ENCODE measurements around the gene HHIPL2. TPM values are rescaled to one million over a fixed set of nuclear protein-coding genes. Genes with fewer than 3 reads are reported as not detected.
A peak's percentile ranks its signal among the peaks of the same experiment; 100 is the strongest.
"Not testable (repeated sequence)": the region's sequence is repeated elsewhere in the genome, so short reads cannot be mapped to it uniquely, and the experiment has no call there.

HHIPL2 gene
- polyA plus RNA-seq, 1 experiment: 0.30 TPM

DNA sequence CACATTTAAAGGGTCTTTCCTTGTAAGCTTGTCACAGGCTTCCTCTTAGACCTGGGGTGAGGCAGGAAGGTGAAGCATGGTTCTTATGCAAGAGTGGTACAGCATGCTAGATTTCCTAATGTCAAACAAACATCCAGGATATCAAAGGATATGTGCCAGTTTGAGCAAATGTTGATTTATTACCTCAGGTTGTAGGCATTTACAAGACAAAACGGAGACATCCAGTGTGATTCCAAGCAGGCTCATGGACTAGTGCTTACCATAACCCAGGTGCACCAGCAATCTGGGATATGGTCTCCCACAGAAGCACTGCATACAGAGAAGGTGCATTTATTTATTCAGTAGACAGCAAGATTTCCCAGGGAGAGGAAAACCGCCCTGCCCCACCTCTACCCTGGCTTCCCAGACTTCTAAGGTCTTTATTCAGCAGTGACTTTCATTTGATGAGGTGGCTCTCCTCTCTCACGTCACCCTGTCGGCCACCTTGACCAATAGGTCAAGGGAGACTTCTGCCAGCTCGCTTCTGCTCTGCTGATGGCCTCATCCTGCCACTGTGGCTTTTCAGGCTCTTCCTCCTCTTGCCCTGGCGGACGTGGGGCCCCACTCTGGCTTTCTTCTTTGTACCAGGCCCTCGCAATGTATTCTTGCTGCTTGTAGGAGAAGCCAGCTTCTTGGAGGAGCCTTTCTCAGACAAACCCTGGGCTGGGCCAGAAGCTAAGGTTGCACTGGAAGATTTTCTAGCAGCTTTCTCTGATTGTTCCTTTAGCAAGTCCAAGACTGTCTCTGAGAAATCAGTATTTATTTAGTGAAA lies 25.6 kb downstream of the HHIPL2 start:
- H3K27me3 ChIP-seq (ENCODE audit: control insufficient read depth, insufficient read depth, low read length): peaks cover 5% of the 10 kb centered on the region
- H3K9me3 ChIP-seq (ENCODE audit: control insufficient read depth, insufficient read depth, low read length): no peaks in the 10 kb centered on the region
- H3K4me3 ChIP-seq (ENCODE audit: low read depth, low read length): no peak overlapping the region
- no peak for DNase-seq (ENCODE audit: low read depth, low spot score)
- CTCF ChIA-PET: no interaction called here
- POLR2A ChIA-PET: no interaction called here
- TF ChIP-seq, protein P1, sequence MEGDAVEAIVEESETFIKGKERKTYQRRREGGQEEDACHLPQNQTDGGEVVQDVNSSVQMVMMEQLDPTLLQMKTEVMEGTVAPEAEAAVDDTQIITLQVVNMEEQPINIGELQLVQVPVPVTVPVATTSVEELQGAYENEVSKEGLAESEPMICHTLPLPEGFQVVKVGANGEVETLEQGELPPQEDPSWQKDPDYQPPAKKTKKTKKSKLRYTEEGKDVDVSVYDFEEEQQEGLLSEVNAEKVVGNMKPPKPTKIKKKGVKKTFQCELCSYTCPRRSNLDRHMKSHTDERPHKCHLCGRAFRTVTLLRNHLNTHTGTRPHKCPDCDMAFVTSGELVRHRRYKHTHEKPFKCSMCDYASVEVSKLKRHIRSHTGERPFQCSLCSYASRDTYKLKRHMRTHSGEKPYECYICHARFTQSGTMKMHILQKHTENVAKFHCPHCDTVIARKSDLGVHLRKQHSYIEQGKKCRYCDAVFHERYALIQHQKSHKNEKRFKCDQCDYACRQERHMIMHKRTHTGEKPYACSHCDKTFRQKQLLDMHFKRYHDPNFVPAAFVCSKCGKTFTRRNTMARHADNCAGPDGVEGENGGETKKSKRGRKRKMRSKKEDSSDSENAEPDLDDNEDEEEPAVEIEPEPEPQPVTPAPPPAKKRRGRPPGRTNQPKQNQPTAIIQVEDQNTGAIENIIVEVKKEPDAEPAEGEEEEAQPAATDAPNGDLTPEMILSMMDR (IDR thresholded peaks at IDR 0.05; ENCODE audit: low read depth, low read length): no peak
- H3K27ac ChIP-seq (ENCODE audit: low read depth, low read length): no peak overlapping the region

DNA sequence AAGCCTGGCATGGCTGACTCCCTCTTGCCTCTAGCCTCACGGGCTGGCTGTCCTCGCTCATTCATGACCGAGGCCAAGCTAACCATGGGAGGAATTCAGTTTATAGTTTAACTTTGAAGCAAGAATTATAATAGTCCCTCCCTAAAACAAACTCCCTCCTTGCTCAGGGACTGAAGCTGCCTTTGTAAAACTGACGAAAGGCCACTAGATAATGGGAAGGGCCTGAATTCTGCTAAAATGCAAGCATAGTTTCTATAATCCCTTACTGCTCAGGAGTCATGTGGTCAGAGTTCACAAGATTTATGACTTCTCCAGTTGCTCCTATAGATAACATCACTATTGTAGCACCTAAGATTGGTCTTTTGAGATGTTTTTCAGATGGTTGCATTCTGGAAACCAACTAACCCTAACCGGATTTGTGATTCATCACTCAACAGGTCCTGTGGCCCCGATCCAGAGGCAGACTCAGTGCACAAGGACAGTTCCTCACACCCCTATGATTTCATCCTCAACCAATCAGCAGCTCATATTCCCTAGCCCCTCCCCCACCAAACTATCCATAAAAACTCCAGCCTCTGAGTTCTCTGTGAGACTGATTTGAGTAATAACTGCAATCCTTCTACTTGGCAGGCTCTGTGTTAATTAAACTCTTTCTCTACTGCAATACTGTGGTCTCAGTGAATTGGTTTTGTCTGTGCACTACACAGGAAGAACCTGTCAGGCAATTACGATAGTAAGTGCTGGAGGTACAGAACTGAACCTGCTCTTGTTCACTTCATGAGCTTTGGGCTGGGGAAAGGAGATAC lies 26.4 kb downstream of the HHIPL2 start:
- no peak for DNase-seq (ENCODE audit: low read depth, low spot score)
- no peak overlapping the region for H3K4me3 ChIP-seq (ENCODE audit: low read depth, low read length)
- TF ChIP-seq, protein P1 (IDR thresholded peaks at IDR 0.05; ENCODE audit: low read depth, low read length): no peak
- ChIA-PET CTCF (no interaction called here), POLR2A (no interaction called here)
- no peaks in the 10 kb centered on the region for H3K9me3 ChIP-seq (ENCODE audit: control insufficient read depth, insufficient read depth, low read length)
- no peak overlapping the region for H3K27ac ChIP-seq (ENCODE audit: low read depth, low read length)
- H3K27me3 ChIP-seq (ENCODE audit: control insufficient read depth, insufficient read depth, low read length): peaks cover 5% of the 10 kb centered on the region

DNA sequence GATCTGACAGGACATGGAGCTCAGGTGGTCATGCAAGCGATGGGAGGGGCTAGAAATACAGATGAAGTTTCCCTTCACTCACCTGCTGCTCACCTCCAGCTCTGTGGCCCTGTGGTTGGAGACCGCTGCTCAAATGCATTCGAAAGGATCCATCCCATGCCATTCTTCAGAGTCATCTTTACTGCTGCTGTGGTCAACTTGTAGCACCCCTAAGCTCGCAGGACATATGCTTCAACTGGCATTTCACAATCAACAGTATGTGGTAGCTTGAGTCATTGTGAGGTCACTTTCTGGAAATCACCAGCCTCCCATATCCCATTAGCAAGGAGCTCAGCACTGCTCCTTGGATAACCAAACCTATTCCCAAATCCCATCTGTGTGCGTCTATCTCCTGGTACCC lies 58.4 kb downstream of the HHIPL2 start:
- H3K27me3 ChIP-seq (ENCODE audit: control insufficient read depth, insufficient read depth, low read length); H3K4me3 ChIP-seq (ENCODE audit: low read depth, low read length); H3K27ac ChIP-seq (ENCODE audit: low read depth, low read length); CTCF ChIA-PET; POLR2A ChIA-PET; H3K9me3 ChIP-seq (ENCODE audit: control insufficient read depth, insufficient read depth, low read length): not testable (repeated sequence)
- peak; percentile 33 for DNase-seq (ENCODE audit: low read depth, low spot score)

DNA sequence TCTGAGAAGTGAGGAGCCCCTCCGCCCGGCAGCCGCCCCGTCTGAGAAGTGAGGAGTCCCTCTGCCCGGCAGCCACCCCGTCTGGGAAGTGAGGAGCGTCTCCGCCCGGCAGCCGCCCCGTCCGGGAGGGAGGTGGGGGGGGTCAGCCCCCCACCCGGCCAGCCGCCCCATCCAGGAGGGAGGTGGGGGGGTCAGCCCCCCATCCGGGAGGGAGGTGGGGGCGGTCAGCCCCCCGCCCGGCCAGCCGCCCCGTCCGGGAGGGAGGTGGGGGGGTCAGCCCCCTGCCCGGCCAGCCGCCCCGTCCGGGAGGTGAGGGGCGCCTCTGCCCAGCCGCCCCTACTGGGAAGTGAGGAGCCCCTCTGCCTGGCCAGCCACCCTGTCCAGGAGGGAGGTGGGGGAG lies 60.1 kb downstream of the HHIPL2 start:
- DNase-seq (ENCODE audit: low read depth, low spot score); CTCF ChIA-PET; H3K27ac ChIP-seq (ENCODE audit: low read depth, low read length); H3K4me3 ChIP-seq (ENCODE audit: low read depth, low read length); POLR2A ChIA-PET; H3K9me3 ChIP-seq (ENCODE audit: control insufficient read depth, insufficient read depth, low read length); H3K27me3 ChIP-seq (ENCODE audit: control insufficient read depth, insufficient read depth, low read length): not testable (repeated sequence)

DNA sequence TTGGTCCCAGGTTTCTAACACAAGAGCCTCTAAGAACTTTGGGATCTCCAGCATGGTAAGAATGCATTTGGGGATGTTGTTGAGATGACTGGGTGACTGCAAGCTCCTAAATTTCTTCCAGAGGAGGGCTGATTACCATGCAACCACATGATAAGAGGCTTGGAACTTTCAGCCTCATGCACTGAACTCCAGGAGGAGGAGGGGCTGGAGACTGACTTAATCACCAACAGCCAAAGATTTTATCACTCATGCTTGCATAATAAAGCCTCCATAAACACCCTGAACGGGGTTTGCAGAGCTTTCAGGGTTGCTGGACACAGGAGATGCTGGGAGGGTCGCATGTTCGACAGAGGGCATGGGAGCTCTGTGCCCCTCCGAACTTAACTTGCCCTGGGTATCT lies 63.9 kb downstream of the HHIPL2 start:
- H3K4me3 ChIP-seq (ENCODE audit: low read depth, low read length); POLR2A ChIA-PET; H3K9me3 ChIP-seq (ENCODE audit: control insufficient read depth, insufficient read depth, low read length); CTCF ChIA-PET; H3K27me3 ChIP-seq (ENCODE audit: control insufficient read depth, insufficient read depth, low read length); DNase-seq (ENCODE audit: low read depth, low spot score); H3K27ac ChIP-seq (ENCODE audit: low read depth, low read length): not testable (repeated sequence)

DNA sequence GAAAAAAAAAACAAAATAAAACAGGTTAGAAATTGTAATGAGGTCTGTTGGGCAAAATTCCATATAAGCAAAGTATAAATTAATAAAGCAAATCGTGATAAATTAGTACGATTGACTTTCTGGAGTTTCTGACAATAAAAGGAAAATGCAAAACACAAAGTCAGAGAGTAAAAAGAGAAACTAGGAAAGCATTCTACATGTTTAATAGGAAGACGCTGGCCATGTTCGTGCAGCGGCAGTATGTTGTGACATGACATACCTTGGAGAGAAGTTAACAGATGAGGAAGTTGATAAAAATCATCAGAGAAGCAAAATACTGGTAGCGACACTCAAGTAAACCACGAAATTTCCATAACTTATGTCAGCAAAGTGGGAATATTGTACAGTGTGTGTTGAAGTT lies 68.3 kb downstream of the HHIPL2 start:
- H3K27me3 ChIP-seq (ENCODE audit: control insufficient read depth, insufficient read depth, low read length); CTCF ChIA-PET; H3K27ac ChIP-seq (ENCODE audit: low read depth, low read length); DNase-seq (ENCODE audit: low read depth, low spot score); POLR2A ChIA-PET; H3K9me3 ChIP-seq (ENCODE audit: control insufficient read depth, insufficient read depth, low read length); H3K4me3 ChIP-seq (ENCODE audit: low read depth, low read length): not testable (repeated sequence)

DNA sequence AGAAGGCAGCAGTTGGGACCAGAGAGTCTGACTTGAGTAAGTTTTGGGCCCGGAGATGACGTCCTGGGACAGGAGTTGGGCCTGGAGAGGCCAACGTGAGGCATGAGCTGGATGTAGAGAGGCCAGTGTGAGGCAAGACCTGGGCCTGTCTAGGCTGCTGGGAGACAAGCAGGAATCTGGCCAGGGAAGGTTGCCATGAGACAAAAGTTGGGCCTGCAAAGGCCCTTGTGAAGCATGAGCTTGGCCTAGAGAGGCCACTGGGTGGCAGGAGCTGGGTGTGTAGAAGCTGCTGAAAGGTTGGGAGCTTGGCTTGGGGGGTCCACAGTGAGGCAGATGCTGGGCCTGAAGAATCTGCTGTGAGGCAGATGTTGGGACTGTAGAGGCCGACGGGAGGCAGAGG lies 71.5 kb downstream of the HHIPL2 start:
- DNase-seq (ENCODE audit: low read depth, low spot score); POLR2A ChIA-PET: not testable (repeated sequence)

DNA sequence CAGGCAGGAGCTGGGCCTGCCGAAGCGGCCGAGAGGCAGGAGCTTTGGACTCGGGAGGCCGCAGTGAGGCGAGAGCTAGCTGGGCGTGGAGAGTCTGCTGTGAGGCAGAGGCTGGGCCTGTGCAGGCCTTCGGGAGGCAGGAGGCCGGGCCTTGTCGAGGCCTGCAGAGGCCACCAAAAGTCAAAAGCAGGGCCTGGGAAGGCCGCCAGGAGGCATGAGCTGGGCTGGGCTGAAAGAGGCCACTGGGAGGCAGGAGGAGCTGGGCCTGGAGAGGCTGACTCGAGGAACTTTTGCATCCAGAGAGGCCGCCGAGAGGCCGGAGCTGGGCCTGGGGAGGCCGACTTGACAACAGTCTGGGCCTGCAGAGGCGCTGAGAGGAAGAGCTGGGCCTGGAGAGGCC lies 74.2 kb downstream of the HHIPL2 start:
- DNase-seq (ENCODE audit: low read depth, low spot score); H3K4me3 ChIP-seq (ENCODE audit: low read depth, low read length); H3K9me3 ChIP-seq (ENCODE audit: control insufficient read depth, insufficient read depth, low read length); POLR2A ChIA-PET; CTCF ChIA-PET; H3K27me3 ChIP-seq (ENCODE audit: control insufficient read depth, insufficient read depth, low read length); H3K27ac ChIP-seq (ENCODE audit: low read depth, low read length): not testable (repeated sequence)

More for the DNA sequence above, 71.5 kb downstream of the HHIPL2 start:
- H3K27me3 ChIP-seq (ENCODE audit: control insufficient read depth, insufficient read depth, low read length); H3K4me3 ChIP-seq (ENCODE audit: low read depth, low read length); H3K9me3 ChIP-seq (ENCODE audit: control insufficient read depth, insufficient read depth, low read length); H3K27ac ChIP-seq (ENCODE audit: low read depth, low read length); CTCF ChIA-PET: not testable (repeated sequence)

DNA sequence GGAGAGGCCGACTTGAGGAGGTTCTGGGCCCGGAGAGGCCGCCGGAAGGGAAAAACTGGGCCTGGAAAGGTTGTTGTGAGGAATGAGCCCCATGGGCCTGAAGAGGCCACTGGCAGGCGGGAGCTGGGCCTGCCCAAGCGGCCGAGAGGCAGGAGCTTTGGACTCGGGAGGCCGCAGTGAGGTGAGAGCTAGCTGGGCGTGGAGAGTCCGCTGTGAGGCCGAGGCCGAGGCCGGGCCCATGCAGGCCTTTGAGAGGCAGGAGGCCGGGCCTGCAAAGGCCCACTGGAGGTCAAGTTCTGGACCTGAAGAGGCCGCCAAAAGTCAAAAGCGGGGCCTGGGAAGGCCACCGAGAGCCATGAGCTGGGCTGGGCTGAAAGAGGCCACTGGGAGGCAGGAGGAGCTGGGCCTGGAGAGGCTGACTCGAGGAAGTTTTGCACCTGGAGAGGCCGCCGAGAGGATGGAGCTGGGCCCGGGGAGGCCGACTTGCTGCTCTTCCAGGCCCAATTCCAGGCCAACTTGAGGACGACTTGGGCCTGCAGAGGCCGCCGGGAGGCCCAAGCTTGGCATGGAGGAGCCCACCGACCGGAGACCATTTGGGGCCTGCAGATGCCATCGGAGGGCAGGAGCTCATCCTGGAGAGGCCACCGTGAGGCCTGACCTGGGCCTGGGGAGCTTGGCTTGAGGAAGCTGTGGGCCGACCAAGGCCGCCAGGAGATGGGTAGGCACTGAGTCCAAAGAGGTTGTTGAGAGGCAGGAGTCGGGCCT lies 74.9 kb downstream of the HHIPL2 start:
- H3K9me3 ChIP-seq (ENCODE audit: control insufficient read depth, insufficient read depth, low read length); H3K27ac ChIP-seq (ENCODE audit: low read depth, low read length); CTCF ChIA-PET; DNase-seq (ENCODE audit: low read depth, low spot score); POLR2A ChIA-PET; H3K27me3 ChIP-seq (ENCODE audit: control insufficient read depth, insufficient read depth, low read length); H3K4me3 ChIP-seq (ENCODE audit: low read depth, low read length): not testable (repeated sequence)
